GM12892 (cell line): ENCODE results near the gene FILIP1L.

Experiments
- POLR2A ChIP-seq: IDR thresholded peaks from 2 replicates; pipeline ENCODE4 v1.6.1; 2011; ENCODE audit warnings: low read depth, low read length, control low read depth
- POLR2AphosphoS5 ChIP-seq: IDR thresholded peaks from 2 replicates; pipeline ENCODE4 v1.6.1; 2011; ENCODE audit warnings: low read depth, low read length, control low read depth
- TAF1 ChIP-seq: IDR thresholded peaks from 2 replicates; pipeline ENCODE4 v1.6.1; 2011; ENCODE audit warnings: low read depth, mild to moderate bottlenecking, control low read depth, low read length, borderline replicate concordance

GRCh38 chr3:100007313-100007712 lies 107.0 kb downstream of the FILIP1L start:
- TF ChIP-seq POLR2A = no peak
- TF ChIP-seq POLR2AphosphoS5 = no peak
- TF ChIP-seq TAF1 = no peak
